Measurements from ENCODE around the gene NUTF2. TPM values are rescaled to one million over a fixed set of nuclear protein-coding genes. Genes with fewer than 3 reads are reported as not detected.
A peak's percentile ranks its signal among the peaks of the same experiment; 100 is the strongest.

Gene NUTF2
- total and polyA plus RNA-seq, 12 donors: 73.9 to 214 (median 84.1) TPM

GRCh38 chr16:67820608-67821259 lies 26.0 kb upstream of the NUTF2 start:
- DNase-seq (no peak), ATAC-seq (no peak)
- Histone ChIP-seq H3K27me3 (no peaks in the 10 kb centered on the region), H3K27ac (no peak overlapping the region), H3K4me3 (no peak overlapping the region), H3K4me1 (peaks cover 0 to 7% (median 0%) of the 10 kb centered on the region in 9 donors), H3K36me3 (peaks cover 0 to under 1% (median 0%) of the 10 kb centered on the region in 9 donors), H3K9me3 (no peaks in the 10 kb centered on the region)
- no peak for TF ChIP-seq CTCF (IDR thresholded peaks at IDR 0.05)
- 94 to 95% methylated on average over 11 of the region's 11 CpGs for WGBS, 2 donors
- intact Hi-C loops (cut with DNase I): loop anchor here in 1 of 10 donors (10.0 kb wide), 1 partner anchor 214 kb away; no protein-coding TSS in a partner anchor

GRCh38 chr16:67822511-67822910 lies 24.2 kb upstream of the NUTF2 start:
- intact Hi-C loops (cut with DNase I): loop anchor here in 1 of 10 donors (10.0 kb wide), 1 partner anchor 212 kb away; no protein-coding TSS in a partner anchor
- no peak overlapping the region for H3K27ac ChIP-seq
- peaks cover 0 to 18% (median 0%) of the 10 kb centered on the region in 9 donors for H3K36me3 ChIP-seq
- no peaks in the 10 kb centered on the region for H3K27me3 ChIP-seq
- peak in 1 of 8 donors; percentile 6 for ATAC-seq
- no peak overlapping the region for H3K4me3 ChIP-seq
- WGBS, 2 donors: 89 to 92% methylated on average over 2 of the region's 2 CpGs
- H3K9me3 ChIP-seq: no peaks in the 10 kb centered on the region
- TF ChIP-seq CTCF (IDR thresholded peaks at IDR 0.05): no peak
- no peaks in the 10 kb centered on the region for H3K4me1 ChIP-seq
- no peak for DNase-seq

- H3K27ac ChIP-seq: no peak overlapping the region
- H3K4me1 ChIP-seq: peaks cover 0 to 4% (median 0%) of the 10 kb centered on the region in 9 donors
- H3K4me3 ChIP-seq: no peak overlapping the region
- H3K27me3 ChIP-seq: no peaks in the 10 kb centered on the region
- 87 to 92% methylated on average over 8 of the region's 8 CpGs for WGBS, 2 donors
- TF ChIP-seq CTCF (IDR thresholded peaks at IDR 0.05): no peak
- H3K9me3 ChIP-seq: no peaks in the 10 kb centered on the region
- ATAC-seq: no peak
- intact Hi-C loops (cut with DNase I): loop anchor here in 3 of 10 donors (5.0 to 10.0 kb wide), 3 partner anchors 97 to 210 kb away; no protein-coding TSS in a partner anchor
- peaks cover 0 to 42% (median 10%) of the 10 kb centered on the region in 9 donors for H3K36me3 ChIP-seq
- no peak for DNase-seq
Measured at GRCh38 chr16:67825119-67825518, 21.6 kb upstream of the NUTF2 start.

GRCh38 chr16:67825906-67826305 lies 20.8 kb upstream of the NUTF2 start:
- 94 to 96% methylated on average over 14 of the region's 14 CpGs for WGBS, 2 donors
- intact Hi-C loops (cut with DNase I): loop anchor here in 3 of 10 donors (5.0 to 10.0 kb wide), 3 partner anchors 96 to 209 kb away; no protein-coding TSS in a partner anchor
- H3K36me3 ChIP-seq: peaks cover 0 to 50% (median 10%) of the 10 kb centered on the region in 9 donors

More at GRCh38 chr16:67825906-67826305, 20.8 kb upstream of the NUTF2 start:
- Histone ChIP-seq H3K27ac (no peak overlapping the region), H3K4me3 (no peak overlapping the region), H3K27me3 (no peaks in the 10 kb centered on the region), H3K4me1 (peaks cover 0 to 6% (median 0%) of the 10 kb centered on the region in 9 donors), H3K9me3 (no peaks in the 10 kb centered on the region)
- ATAC-seq (no peak), DNase-seq (no peak)
- no peak for TF ChIP-seq CTCF (IDR thresholded peaks at IDR 0.05)
